ENCODE results near the gene TMEM14B.

The TMEM14B gene

GRCh38 chr6:10759312-10759839 is 11.8 kb downstream of the TMEM14B start:
- Histone ChIP-seq H3K4me1 (ENCODE audit: insufficient read depth, low read length, severe bottlenecking) (peaks cover 3% of the 10 kb centered on the region), H3K27me3 (ENCODE audit: insufficient read depth, low read length) (no peaks in the 10 kb centered on the region), H3K4me2 (ENCODE audit: low read length) (no peak overlapping the region), H3K9me3 (ENCODE audit: low read length) (no peaks in the 10 kb centered on the region), H3K9ac (ENCODE audit: low read length) (no peak overlapping the region), H3F3A (ENCODE audit: insufficient read depth, low read length) (no peaks in the 10 kb centered on the region), H3K9me2 (ENCODE audit: low read depth, low read length) (no peaks in the 10 kb centered on the region), H3K79me2 (ENCODE audit: insufficient read depth, low read length) (no peaks in the 10 kb centered on the region), H2AFZ (ENCODE audit: low read length) (no peak overlapping the region), H3K36me3 (ENCODE audit: insufficient read depth, low read length) (peaks cover 61% of the 10 kb centered on the region), H3K27ac (ENCODE audit: low read depth, low read length, poor library complexity, severe bottlenecking) (no peak overlapping the region), H4K20me1 (ENCODE audit: insufficient read depth, low read length) (no peaks in the 10 kb centered on the region), H3K4me3 (ENCODE audit: low read depth, low read length, poor library complexity, severe bottlenecking) (no peak overlapping the region)
- TF ChIP-seq CTCF (IDR thresholded peaks at IDR 0.05; ENCODE audit: low read length) (peak; percentile 54; the same call in 1 of the 2 replicates), EZH2 (IDR thresholded peaks at IDR 0.05; ENCODE audit: borderline replicate concordance, low read length) (no peak)

GRCh38 chr6:10759884-10760329 is 12.3 kb downstream of the TMEM14B start:
- no peak overlapping the region for H3K4me2 ChIP-seq (ENCODE audit: low read length)

GRCh38 chr6:10763006-10763405 is 15.4 kb downstream of the TMEM14B start:
- Histone ChIP-seq H4K20me1 (ENCODE audit: insufficient read depth, low read length) (no peaks in the 10 kb centered on the region), H3F3A (ENCODE audit: insufficient read depth, low read length) (no peaks in the 10 kb centered on the region), H3K9me2 (ENCODE audit: low read depth, low read length) (no peaks in the 10 kb centered on the region), H3K79me2 (ENCODE audit: insufficient read depth, low read length) (no peaks in the 10 kb centered on the region), H3K36me3 (ENCODE audit: insufficient read depth, low read length) (peaks cover 27% of the 10 kb centered on the region), H3K4me2 (ENCODE audit: low read length) (no peak overlapping the region), H3K9me3 (ENCODE audit: low read length) (no peaks in the 10 kb centered on the region), H3K4me1 (ENCODE audit: insufficient read depth, low read length, severe bottlenecking) (no peaks in the 10 kb centered on the region), H3K27ac (ENCODE audit: low read depth, low read length, poor library complexity, severe bottlenecking) (no peak overlapping the region), H3K27me3 (ENCODE audit: insufficient read depth, low read length) (no peaks in the 10 kb centered on the region), H2AFZ (ENCODE audit: low read length) (no peak overlapping the region), H3K4me3 (ENCODE audit: low read depth, low read length, poor library complexity, severe bottlenecking) (no peak overlapping the region), H3K9ac (ENCODE audit: low read length) (no peak overlapping the region)
- TF ChIP-seq CTCF (IDR thresholded peaks at IDR 0.05; ENCODE audit: low read length) = no peak
- TF ChIP-seq EZH2 (IDR thresholded peaks at IDR 0.05; ENCODE audit: borderline replicate concordance, low read length) = no peak

More at GRCh38 chr6:10759884-10760329, 12.3 kb downstream of the TMEM14B start:
- TF ChIP-seq CTCF (IDR thresholded peaks at IDR 0.05; ENCODE audit: low read length) = no peak
- Histone ChIP-seq H3K9me2 (ENCODE audit: low read depth, low read length) (no peaks in the 10 kb centered on the region), H3K9me3 (ENCODE audit: low read length) (no peaks in the 10 kb centered on the region), H2AFZ (ENCODE audit: low read length) (no peak overlapping the region), H3K27ac (ENCODE audit: low read depth, low read length, poor library complexity, severe bottlenecking) (no peak overlapping the region), H3F3A (ENCODE audit: insufficient read depth, low read length) (no peaks in the 10 kb centered on the region), H3K36me3 (ENCODE audit: insufficient read depth, low read length) (peaks cover 55% of the 10 kb centered on the region), H3K4me1 (ENCODE audit: insufficient read depth, low read length, severe bottlenecking) (peaks cover 3% of the 10 kb centered on the region), H3K79me2 (ENCODE audit: insufficient read depth, low read length) (no peaks in the 10 kb centered on the region), H3K9ac (ENCODE audit: low read length) (no peak overlapping the region), H3K4me3 (ENCODE audit: low read depth, low read length, poor library complexity, severe bottlenecking) (no peak overlapping the region), H3K27me3 (ENCODE audit: insufficient read depth, low read length) (no peaks in the 10 kb centered on the region), H4K20me1 (ENCODE audit: insufficient read depth, low read length) (no peaks in the 10 kb centered on the region)
